ENCODE data around the gene KDSR. TPM values are rescaled to one million over a fixed set of nuclear protein-coding genes. Genes with fewer than 3 reads are reported as not detected.

KDSR gene
- total RNA-seq, 2 experiments from 2014 or later, result 72.6 to 78.6 TPM

GRCh38 chr18:63292831-63293683 lies 73.9 kb downstream of the KDSR start:
- Mint-ChIP-seq H3K4me1 (peaks cover 53% of the 10 kb centered on the region), H3K27ac (peak overlapping the region; percentile 38), H3K9me3 (ENCODE audit: low read depth) (no peaks in the 10 kb centered on the region), H3K4me3 (peak overlapping the region; percentile 22), H3K36me3 (ENCODE audit: low read depth) (peaks cover 68% of the 10 kb centered on the region), H3K27me3 (no peaks in the 10 kb centered on the region)
- intact Hi-C loops (cut with DNase I, micrococcal nuclease), result no loop called here
- ChIA-PET CTCF (interaction anchor here (1.0 to 1.3 kb wide), 6 partner anchors 9 to 186 kb away, joined by 3 to 6 read pairs (median 4); no protein-coding TSS in a partner anchor), POLR2A (interaction anchor here (0.7 kb wide), 1 partner anchor 371 kb away, joined by 3 read pairs; no protein-coding TSS in a partner anchor)
- DNase-seq (peak; percentile 38), ATAC-seq (peak; percentile 34)

- peak; percentile 34 for ATAC-seq
- CTCF ChIA-PET, result no interaction called here
Observed at GRCh38 chr18:63291278-63291677, 75.7 kb downstream of the KDSR start.

GRCh38 chr18:63290821-63291200 lies 76.2 kb downstream of the KDSR start:
- H3K9me3 Mint-ChIP-seq (ENCODE audit: low read depth), result no peaks in the 10 kb centered on the region
- no peaks in the 10 kb centered on the region for H3K27me3 Mint-ChIP-seq
- ATAC-seq (peak; percentile 52), DNase-seq (peak; percentile 51)
- ChIA-PET CTCF (interaction anchor here (0.9 to 1.0 kb wide), 2 partner anchors 27 to 54 kb away, joined by 3 read pairs; no protein-coding TSS in a partner anchor), POLR2A (no interaction called here)
- peak overlapping the region; percentile 42 for H3K4me3 Mint-ChIP-seq
- H3K36me3 Mint-ChIP-seq (ENCODE audit: low read depth), result peaks cover 57% of the 10 kb centered on the region
- H3K27ac Mint-ChIP-seq, result peak overlapping the region; percentile 80
- intact Hi-C loops (cut with DNase I, micrococcal nuclease), result no loop called here
- H3K4me1 Mint-ChIP-seq, result peaks cover 58% of the 10 kb centered on the region

More at GRCh38 chr18:63291278-63291677, 75.7 kb downstream of the KDSR start:
- Mint-ChIP-seq H3K4me1 (peaks cover 54% of the 10 kb centered on the region), H3K9me3 (ENCODE audit: low read depth) (no peaks in the 10 kb centered on the region), H3K27ac (peak overlapping the region; percentile 15), H3K36me3 (ENCODE audit: low read depth) (peaks cover 57% of the 10 kb centered on the region), H3K27me3 (no peaks in the 10 kb centered on the region), H3K4me3 (peak overlapping the region; percentile 42)
- DNase-seq, result no peak
- intact Hi-C loops (cut with DNase I, micrococcal nuclease), result no loop called here
- POLR2A ChIA-PET, result no interaction called here

GRCh38 chr18:63290166-63290820 lies 76.7 kb downstream of the KDSR start:
- H3K4me1 Mint-ChIP-seq, result peaks cover 60% of the 10 kb centered on the region
- peak overlapping the region; percentile 80 for H3K27ac Mint-ChIP-seq
- no peaks in the 10 kb centered on the region for H3K27me3 Mint-ChIP-seq
- no peaks in the 10 kb centered on the region for H3K9me3 Mint-ChIP-seq (ENCODE audit: low read depth)
- DNase-seq (no peak), ATAC-seq (no peak)
- POLR2A ChIA-PET, result no interaction called here
- peaks cover 57% of the 10 kb centered on the region for H3K36me3 Mint-ChIP-seq (ENCODE audit: low read depth)
- CTCF ChIA-PET, result interaction anchor here (0.9 to 1.0 kb wide), 2 partner anchors 27 to 54 kb away, joined by 3 read pairs; no protein-coding TSS in a partner anchor
- intact Hi-C loops (cut with DNase I, micrococcal nuclease), result no loop called here
- H3K4me3 Mint-ChIP-seq, result peak overlapping the region; percentile 42

GRCh38 chr18:63288311-63288710 lies 78.7 kb downstream of the KDSR start:
- DNase-seq (no peak), ATAC-seq (no peak)
- H3K4me1 Mint-ChIP-seq, result peaks cover 67% of the 10 kb centered on the region
- no peaks in the 10 kb centered on the region for H3K27me3 Mint-ChIP-seq
- POLR2A ChIA-PET, result no interaction called here
- CTCF ChIA-PET, result interaction anchor here (0.7 to 1.2 kb wide), 5 partner anchors 10 to 40 kb away, joined by 3 to 5 read pairs (median 3); no protein-coding TSS in a partner anchor
- H3K27ac Mint-ChIP-seq, result no peak overlapping the region
- intact Hi-C loops (cut with DNase I, micrococcal nuclease), result no loop called here
- H3K9me3 Mint-ChIP-seq (ENCODE audit: low read depth), result no peaks in the 10 kb centered on the region
- H3K4me3 Mint-ChIP-seq, result no peak overlapping the region
- H3K36me3 Mint-ChIP-seq (ENCODE audit: low read depth), result peaks cover 63% of the 10 kb centered on the region

- DNase-seq (no peak), ATAC-seq (peak; percentile 18)
- Mint-ChIP-seq H3K9me3 (ENCODE audit: low read depth) (no peaks in the 10 kb centered on the region), H3K36me3 (ENCODE audit: low read depth) (peaks cover 58% of the 10 kb centered on the region), H3K4me3 (no peak overlapping the region), H3K27ac (no peak overlapping the region), H3K4me1 (peaks cover 61% of the 10 kb centered on the region), H3K27me3 (no peaks in the 10 kb centered on the region)
- POLR2A ChIA-PET, result no interaction called here
- CTCF ChIA-PET, result interaction anchor here (0.6 to 1.1 kb wide), 4 partner anchors 10 to 40 kb away, joined by 3 to 4 read pairs (median 4); no protein-coding TSS in a partner anchor
- intact Hi-C loops (cut with DNase I, micrococcal nuclease), result no loop called here
Observed at GRCh38 chr18:63287691-63288220, 79.2 kb downstream of the KDSR start.

GRCh38 chr18:63286926-63287325 lies 80.1 kb downstream of the KDSR start:
- intact Hi-C loops (cut with DNase I, micrococcal nuclease), result no loop called here
- DNase-seq, result no peak
- POLR2A ChIA-PET, result interaction anchor here (0.6 kb wide), 1 partner anchor 133 kb away, joined by 4 read pairs; no protein-coding TSS in a partner anchor

GRCh38 chr18:63284827-63285733 lies 81.9 kb downstream of the KDSR start:
- Mint-ChIP-seq H3K27ac (no peak overlapping the region), H3K9me3 (ENCODE audit: low read depth) (no peaks in the 10 kb centered on the region), H3K36me3 (ENCODE audit: low read depth) (peaks cover 51% of the 10 kb centered on the region), H3K4me1 (peaks cover 53% of the 10 kb centered on the region), H3K4me3 (no peak overlapping the region), H3K27me3 (no peaks in the 10 kb centered on the region)
- DNase-seq (no peak), ATAC-seq (peak; percentile 55)
- CTCF ChIA-PET, result interaction anchor here (0.5 to 0.8 kb wide), 2 partner anchors 39 to 147 kb away, joined by 3 to 4 read pairs; no protein-coding TSS in a partner anchor
- POLR2A ChIA-PET, result no interaction called here
- intact Hi-C loops (cut with DNase I, micrococcal nuclease), result no loop called here

More at GRCh38 chr18:63286926-63287325, 80.1 kb downstream of the KDSR start:
- Mint-ChIP-seq H3K27me3 (no peaks in the 10 kb centered on the region), H3K9me3 (ENCODE audit: low read depth) (no peaks in the 10 kb centered on the region), H3K4me1 (peaks cover 57% of the 10 kb centered on the region), H3K36me3 (ENCODE audit: low read depth) (peaks cover 54% of the 10 kb centered on the region), H3K4me3 (no peak overlapping the region), H3K27ac (no peak overlapping the region)
- ATAC-seq, result no peak
- CTCF ChIA-PET, result interaction anchor here (1.1 kb wide), 1 partner anchor 11 kb away, joined by 4 read pairs; no protein-coding TSS in a partner anchor

GRCh38 chr18:63284173-63284799 lies 82.7 kb downstream of the KDSR start:
- ChIA-PET POLR2A (no interaction called here), CTCF (interaction anchor here (0.8 kb wide), 1 partner anchor 146 kb away, joined by 3 read pairs; no protein-coding TSS in a partner anchor)
- intact Hi-C loops (cut with DNase I, micrococcal nuclease), result no loop called here
- DNase-seq (no peak), ATAC-seq (no peak)
- no peak overlapping the region for H3K4me3 Mint-ChIP-seq
- no peak overlapping the region for H3K27ac Mint-ChIP-seq
- H3K4me1 Mint-ChIP-seq, result peaks cover 49% of the 10 kb centered on the region
- peaks cover 52% of the 10 kb centered on the region for H3K36me3 Mint-ChIP-seq (ENCODE audit: low read depth)
- H3K9me3 Mint-ChIP-seq (ENCODE audit: low read depth), result no peaks in the 10 kb centered on the region
- no peaks in the 10 kb centered on the region for H3K27me3 Mint-ChIP-seq

GRCh38 chr18:63283305-63284094 lies 83.5 kb downstream of the KDSR start:
- Mint-ChIP-seq H3K4me3 (no peak overlapping the region), H3K9me3 (ENCODE audit: low read depth) (no peaks in the 10 kb centered on the region), H3K36me3 (ENCODE audit: low read depth) (peaks cover 57% of the 10 kb centered on the region), H3K27ac (no peak overlapping the region), H3K27me3 (no peaks in the 10 kb centered on the region), H3K4me1 (peaks cover 55% of the 10 kb centered on the region)
- DNase-seq, result no peak
- POLR2A ChIA-PET, result no interaction called here
- CTCF ChIA-PET, result interaction anchor here (0.8 kb wide), 1 partner anchor 145 kb away, joined by 3 read pairs; no protein-coding TSS in a partner anchor
- ATAC-seq, result no peak
- intact Hi-C loops (cut with DNase I, micrococcal nuclease), result no loop called here
